Tibial nerve (tissue), 4 donors: ENCODE measurements around the gene HSPH1. TPM values are rescaled to one million over a fixed set of nuclear protein-coding genes. Genes with fewer than 3 reads are reported as not detected.

Experiments
- DNase-seq, 2 donors: peaks; one replicate each; pipeline ENCODE4 v3.0.0-alpha.2; 2019; ENCODE audit warnings: low spot score in 2 of 2
- H3K27ac ChIP-seq, 4 donors: fragments of 200-600 bp; sonication (generic) in 3 of 4; one replicate each; pipeline ENCODE4 v1.5.1; 2017 to 2019; ENCODE audit warnings: mild to moderate bottlenecking in 1 of 4
- H3K27me3 ChIP-seq, 2 donors: fragments of 200-600 bp; sonication (generic) in 1 of 2; one replicate each; pipeline versions ENCODE4 v1.5.1 to v1.6.0; 2017 to 2019
- H3K36me3 ChIP-seq, 3 donors: fragments of 200-600 bp; sonication (generic); one replicate each; pipeline ENCODE4 v1.5.1; 2018 to 2019
- H3K4me1 ChIP-seq, 4 donors: fragments of 200-600 bp; sonication (generic) in 3 of 4; one replicate each; pipeline ENCODE4 v1.5.1; 2017 to 2019
- H3K4me3 ChIP-seq, 4 donors: fragments of 200-600 bp; sonication (generic) in 3 of 4; one replicate each; pipeline ENCODE4 v1.5.1; 2017 to 2019; ENCODE audit warnings: mild to moderate bottlenecking in 1 of 4, moderate library complexity in 1 of 4
- H3K9me3 ChIP-seq, 4 donors: fragments of 200-600 bp; sonication (generic) in 3 of 4; one replicate each; pipeline ENCODE4 v1.5.1; 2017 to 2019
- CTCF ChIP-seq, 5 experiments: fragments of 200-600 bp in 3 of 5; fragments of 450-650 bp in 2 of 5; sonication (generic) in 3 of 5; IDR thresholded peaks; one replicate each; pipeline ENCODE4 v1.5.1; 2016 to 2019; ENCODE audit warnings: antibody characterized with exemption in 5 of 5, mild to moderate bottlenecking in 3 of 5, moderate library complexity in 2 of 5
- EP300 ChIP-seq, 2 donors: sonication (generic); formaldehyde crosslinking; IDR thresholded peaks; one replicate each; pipeline ENCODE4 v1.6.1; 2017; ENCODE audit warnings: antibody characterized with exemption in 2 of 2, mild to moderate bottlenecking in 1 of 2
- POLR2A ChIP-seq, 2 donors: fragments of 450-650 bp; IDR thresholded peaks; one replicate each; pipeline ENCODE4 v1.6.1; 2017; ENCODE audit warnings: antibody characterized with exemption in 2 of 2, mild to moderate bottlenecking in 2 of 2, moderate library complexity in 2 of 2
- WGBS, 2 donors: methylation state at CpG; one replicate each; pipeline ENCODE4 v1.1.5; 2018; 5-methylcytosine and 5-hydroxymethylcytosine counted together
- total RNA-seq, 4 donors: library from RNA; depleted of rRNA; stranded (reverse); fragments of >200 nt; gene quantifications; one replicate each; pipeline ENCODE4 v1.1.0, GENCODE V29; 2016

Gene HSPH1
- total RNA-seq, 4 donors from 2014 or later: 26.2 to 41.7 (median 30.0) TPM

- no peaks in the 10 kb centered on the region for H3K27me3 ChIP-seq
- no peaks in the 10 kb centered on the region for H3K9me3 ChIP-seq
- no peak for DNase-seq
- H3K4me1 ChIP-seq: peaks cover 0 to under 1% (median 0%) of the 10 kb centered on the region in 4 donors
- TF ChIP-seq EP300 (IDR thresholded peaks at IDR 0.05) (no peak), CTCF (IDR thresholded peaks at IDR 0.05) (no peak), POLR2A (IDR thresholded peaks at IDR 0.05) (no peak)
- no peak overlapping the region for H3K27ac ChIP-seq
- no peak overlapping the region for H3K4me3 ChIP-seq
- no peaks in the 10 kb centered on the region for H3K36me3 ChIP-seq
- WGBS, 2 donors: 21 to 25% methylated on average over 2 of the region's 2 CpGs
Observed at GRCh38 chr13:31168166-31168565, 6.5 kb upstream of the HSPH1 start.

GRCh38 chr13:31167490-31167889 lies 5.8 kb upstream of the HSPH1 start:
- TF ChIP-seq EP300 (IDR thresholded peaks at IDR 0.05): no peak
- no peak for TF ChIP-seq CTCF (IDR thresholded peaks at IDR 0.05)
- no peak for TF ChIP-seq POLR2A (IDR thresholded peaks at IDR 0.05)
- Histone ChIP-seq H3K9me3 (no peaks in the 10 kb centered on the region), H3K27me3 (no peaks in the 10 kb centered on the region)

DNA sequence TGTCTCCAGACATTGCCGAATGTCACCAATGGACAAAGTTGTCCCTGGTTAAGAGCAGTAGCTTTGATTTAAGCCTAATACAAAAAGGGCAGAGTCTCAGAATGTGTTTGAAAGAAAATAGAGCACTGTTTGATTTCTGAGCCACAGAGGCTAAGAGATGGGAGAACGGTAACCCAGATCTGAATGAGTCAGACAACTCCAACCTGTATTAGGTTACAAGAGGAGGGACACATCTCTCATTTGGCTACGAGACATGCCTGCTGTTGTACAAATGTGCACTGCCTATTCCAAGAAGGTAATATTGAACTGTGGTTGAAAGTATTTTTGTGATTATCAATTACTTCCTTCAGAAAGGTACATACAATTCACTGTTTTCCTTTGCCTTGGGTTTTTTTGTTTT lies 4.9 kb upstream of the HSPH1 start:
- no peaks in the 10 kb centered on the region for H3K36me3 ChIP-seq
- no peak for DNase-seq
- 86 to 88% methylated on average over 3 of the region's 3 CpGs for WGBS, 2 donors
- H3K27ac ChIP-seq: no peak overlapping the region
- TF ChIP-seq POLR2A (IDR thresholded peaks at IDR 0.05) (no peak), EP300 (IDR thresholded peaks at IDR 0.05) (no peak)
- no peaks in the 10 kb centered on the region for H3K9me3 ChIP-seq
- peaks cover 0 to 7% (median 0%) of the 10 kb centered on the region in 4 donors for H3K4me1 ChIP-seq
- H3K4me3 ChIP-seq: no peak overlapping the region
- H3K27me3 ChIP-seq: no peaks in the 10 kb centered on the region

More at GRCh38 chr13:31167490-31167889, 5.8 kb upstream of the HSPH1 start:
- H3K4me3 ChIP-seq: no peak overlapping the region
- H3K27ac ChIP-seq: no peak overlapping the region
- DNase-seq: no peak
- H3K4me1 ChIP-seq: peaks cover 0 to 7% (median 0%) of the 10 kb centered on the region in 4 donors
- no peaks in the 10 kb centered on the region for H3K36me3 ChIP-seq

DNA sequence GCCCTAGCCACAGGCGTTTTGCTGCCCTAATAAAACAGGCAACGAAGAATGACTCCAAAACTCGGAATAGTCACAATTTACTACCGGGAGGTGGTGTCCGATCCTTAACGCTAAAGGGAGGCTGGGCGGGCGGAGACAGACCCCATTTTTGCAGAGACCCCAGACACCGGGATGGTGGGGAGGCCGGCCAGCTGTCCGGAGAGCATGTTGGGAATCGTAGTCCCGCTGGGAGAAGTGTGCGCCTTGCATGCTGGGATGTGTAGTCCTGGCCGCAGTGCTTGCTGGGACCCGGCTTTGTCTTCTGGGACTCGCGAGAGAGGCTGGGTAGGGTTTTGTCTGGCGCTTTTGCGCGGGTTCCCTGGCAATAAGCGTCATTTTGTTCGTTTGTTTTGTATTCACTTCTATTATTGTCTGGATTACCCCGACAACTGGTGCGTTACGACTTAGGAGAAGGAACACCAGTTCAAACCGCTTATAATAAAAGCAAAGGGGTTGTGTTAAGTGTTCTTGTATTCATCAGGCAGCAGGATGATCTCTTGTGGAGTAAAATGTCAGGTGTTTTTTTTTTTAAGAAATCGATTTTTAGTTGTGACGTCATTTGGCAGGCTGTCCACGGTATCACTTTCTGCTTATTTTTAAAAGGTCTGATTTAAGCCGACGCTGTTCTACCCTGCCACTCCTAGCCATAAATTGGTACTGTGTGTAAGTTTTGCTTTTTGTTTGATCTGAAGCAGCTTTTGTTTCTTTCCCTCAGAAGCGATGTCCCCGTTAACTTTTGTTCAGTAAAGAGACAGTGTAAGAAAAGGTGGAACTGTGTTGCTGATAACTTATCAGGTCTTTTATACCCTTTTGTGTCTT lies 676 bp upstream of the HSPH1 start:
- Histone ChIP-seq H3K4me1 (peaks cover 0 to 27% (median 10%) of the 10 kb centered on the region in 4 donors), H3K27ac (peak overlapping the region; percentile 79 to 100 (median 96)), H3K27me3 (no peaks in the 10 kb centered on the region), H3K9me3 (no peaks in the 10 kb centered on the region), H3K36me3 (peaks cover 0 to under 1% (median 0%) of the 10 kb centered on the region in 3 donors), H3K4me3 (peak overlapping the region; percentile 89 to 98 (median 92))
- WGBS, 2 donors: 1% methylated on average over 33 to 34 of the region's 34 CpGs
- DNase-seq: peak; percentile 91 to 95
- no peak for TF ChIP-seq CTCF (IDR thresholded peaks at IDR 0.05)
- peak; percentile 72 to 73 for TF ChIP-seq POLR2A (IDR thresholded peaks at IDR 0.05)
- TF ChIP-seq EP300 (IDR thresholded peaks at IDR 0.05): peak in 1 of 2 donors; percentile 10

DNA sequence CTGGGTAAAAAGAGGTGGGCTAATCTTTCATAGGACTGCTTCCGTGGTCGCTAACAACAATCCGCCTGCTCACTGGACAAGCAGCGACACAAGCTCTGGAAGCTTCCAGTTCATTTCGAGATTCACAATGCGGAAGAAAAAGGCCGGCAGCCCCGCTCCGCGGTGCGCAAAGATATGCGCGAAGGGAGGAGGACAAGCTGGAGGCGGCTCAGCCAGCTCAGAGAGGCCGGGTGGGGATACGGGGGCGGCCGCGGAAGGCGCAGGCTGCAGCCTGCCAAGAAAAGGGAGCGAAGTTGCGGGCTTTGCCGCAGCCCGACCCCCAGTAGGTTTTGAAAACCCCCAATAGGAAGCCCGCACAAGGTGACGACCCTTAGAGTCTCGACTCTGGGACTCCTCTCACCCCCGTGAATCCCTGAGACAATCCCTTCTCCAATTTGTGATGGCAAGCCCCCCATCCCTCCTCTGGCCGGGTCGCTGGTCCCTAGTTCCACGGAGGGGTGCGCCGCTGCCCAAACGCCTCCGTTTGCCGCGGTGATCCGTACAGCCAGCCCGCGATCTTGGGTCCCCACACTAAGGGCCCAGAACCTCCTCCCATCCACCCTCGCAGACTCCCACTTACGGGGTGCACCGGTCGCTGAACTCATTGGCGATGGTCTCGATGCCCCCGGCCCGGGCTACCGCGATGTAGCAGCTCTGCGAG lies 697 bp downstream of the HSPH1 start:
- Histone ChIP-seq H3K36me3 (peaks cover 0 to 12% (median 0%) of the 10 kb centered on the region in 3 donors), H3K27ac (peak overlapping the region; percentile 88 to 100 (median 99)), H3K9me3 (no peaks in the 10 kb centered on the region), H3K4me3 (peak overlapping the region; percentile 89 to 98 (median 92)), H3K27me3 (no peaks in the 10 kb centered on the region), H3K4me1 (peaks cover 0 to 27% (median 10%) of the 10 kb centered on the region in 4 donors)
- peak; percentile 19 to 61 for DNase-seq
- peak in 1 of 2 donors; percentile 85 for TF ChIP-seq EP300 (IDR thresholded peaks at IDR 0.05)
- peak; percentile 17 to 53 for TF ChIP-seq POLR2A (IDR thresholded peaks at IDR 0.05)
- peak in 1 of 5 experiments; percentile 2 for TF ChIP-seq CTCF (IDR thresholded peaks at IDR 0.05)
- WGBS, 2 donors: 1% methylated on average over 37 to 51 of the region's 51 CpGs
